B cell (primary cell): Measurements from ENCODE around the gene LEPROT. TPM values are rescaled to one million over a fixed set of nuclear protein-coding genes. Genes with fewer than 3 reads are reported as not detected.

Experiments
- ATAC-seq: fragments of 200-7000 bp; cut with Tn5 transposase; one replicate; pipeline ENCODE4 v1.10.0; 2021; ENCODE audit warnings: low read depth, mild to moderate bottlenecking, moderate number of reproducible peaks, moderate library complexity
- CTCF ChIA-PET: fragments of 350-600 bp; sonication (Branson Sonifier 250); formaldehyde crosslinking; loops from one replicate; lab custom pipeline; 2021; ENCODE audit warnings: antibody characterized with exemption, inconsistent platforms; lab: Charles Lee
- POLR2A ChIA-PET: fragments of 350-600 bp; sonication (Branson Sonifier 250); formaldehyde crosslinking; loops from one replicate; lab custom pipeline; 2021; ENCODE audit warnings: antibody characterized with exemption; lab: Charles Lee
- DNase-seq: peaks from one replicate; pipeline ENCODE4 v3.0.0; 2013
- H2AFZ ChIP-seq: 2 replicates; pipeline ENCODE4 v1.6.1; 2012; ENCODE audit warnings: mild to moderate bottlenecking, low read depth, low read length; ENCODE audit not compliant: insufficient read depth, poor library complexity, severe bottlenecking
- H3K27ac ChIP-seq, 2 donors: 1 replicate in 1 of 2; 2 replicates in 1 of 2; pipeline ENCODE4 v1.5.1; 2012 to 2013; ENCODE audit warnings: low read length in 2 of 2, mild to moderate bottlenecking in 2 of 2, moderate library complexity in 1 of 2
- H3K27me3 ChIP-seq, 4 experiments: fragments of 200-600 bp in 1 of 4; sonication (generic) in 1 of 4; replicated peaks in 1 of 4; 1 replicate in 2 of 4; 2 replicates in 2 of 4; pipeline versions ENCODE4 v1.6.1 to v1.7.0; 2013 to 2016; ENCODE audit warnings: low read length in 3 of 4, mild to moderate bottlenecking in 2 of 4, mixed read lengths in 1 of 4, moderate library complexity in 1 of 4; ENCODE audit not compliant: insufficient read depth in 4 of 4, control insufficient read depth in 3 of 4; ENCODE audit errors: control extremely low read depth in 1 of 4
- H3K36me3 ChIP-seq, 2 experiments: replicated peaks in 1 of 2; 1 replicate in 1 of 2; 2 replicates in 1 of 2; pipeline versions ENCODE4 v1.6.1 to v1.7.1; 2013; ENCODE audit warnings: low read length in 1 of 2; ENCODE audit not compliant: insufficient read depth in 2 of 2, control insufficient read depth in 1 of 2; ENCODE audit errors: control extremely low read depth in 1 of 2, extremely low read depth in 1 of 2
- H3K4me1 ChIP-seq, 2 donors: fragments of 200-600 bp in 1 of 2; sonication (generic) in 1 of 2; 1 replicate in 1 of 2; 2 replicates in 1 of 2; pipeline versions ENCODE4 v1.5.1 to v1.6.1; 2013 to 2017; ENCODE audit warnings: low read length in 2 of 2; ENCODE audit not compliant: control insufficient read depth in 2 of 2, insufficient read depth in 2 of 2
- H3K4me2 ChIP-seq: replicated peaks from 2 replicates; pipeline ENCODE3; 2012; ENCODE audit warnings: mild to moderate bottlenecking, low read depth, low read length; ENCODE audit not compliant: poor library complexity, severe bottlenecking
- H3K4me3 ChIP-seq, 5 experiments: fragments of 200-600 bp in 1 of 5; sonication (generic) in 1 of 5; 1 replicate in 3 of 5; 2 replicates in 2 of 5; pipeline versions ENCODE4 v1.5.1 to v1.7.0; 2011 to 2016; ENCODE audit warnings: low read length in 4 of 5, mild to moderate bottlenecking in 4 of 5, low read depth in 2 of 5, control low read depth in 1 of 5, moderate library complexity in 1 of 5; ENCODE audit not compliant: insufficient read depth in 1 of 5; ENCODE audit errors: control extremely low read depth in 1 of 5, extremely low read depth in 1 of 5
- H3K79me2 ChIP-seq: fragments of 200-600 bp; sonication (generic); one replicate; pipeline ENCODE4 v1.6.0; 2016; ENCODE audit warnings: low read length; ENCODE audit not compliant: control insufficient read depth, insufficient read depth
- H3K9ac ChIP-seq: fragments of 200-600 bp; sonication (generic); 2 replicates; pipeline ENCODE4 v1.6.1; 2017; ENCODE audit warnings: mild to moderate bottlenecking, low read length, moderate library complexity
- H3K9me3 ChIP-seq, 3 donors: one replicate each; pipeline versions ENCODE4 v1.6.1 to v1.7.1; 2013; ENCODE audit warnings: low read length in 2 of 3; ENCODE audit not compliant: control insufficient read depth in 2 of 3, insufficient read depth in 1 of 3; ENCODE audit errors: control extremely low read depth in 1 of 3
- H4K20me1 ChIP-seq: 2 replicates; pipeline ENCODE4 v1.6.0; 2012; ENCODE audit warnings: mild to moderate bottlenecking, low read length; ENCODE audit not compliant: insufficient read depth, control insufficient read depth, poor library complexity, severe bottlenecking
- H3K27ac Mint-ChIP-seq: one replicate; pipeline ENCODE4 v1.8.0; 2021; ENCODE audit warnings: mixed read lengths
- H3K27me3 Mint-ChIP-seq: one replicate; pipeline ENCODE4 v1.8.0; 2021; ENCODE audit warnings: mixed read lengths
- H3K4me1 Mint-ChIP-seq: one replicate; pipeline ENCODE4 v1.8.0; 2021; ENCODE audit warnings: mixed read lengths
- H3K4me3 Mint-ChIP-seq: one replicate; pipeline ENCODE4 v1.8.0; 2021; ENCODE audit warnings: mixed read lengths
- H3K9me3 Mint-ChIP-seq: one replicate; pipeline ENCODE4 v1.8.0; 2022; ENCODE audit warnings: mixed read lengths; ENCODE audit not compliant: insufficient read depth
- CTCF ChIP-seq: fragments of 200-600 bp; IDR thresholded peaks from one replicate; pipeline ENCODE4 v1.8.0; 2022; ENCODE audit warnings: antibody characterized with exemption, mild to moderate bottlenecking
- EZH2 ChIP-seq: IDR thresholded peaks from 2 replicates; pipeline ENCODE4 v1.6.1; 2012; ENCODE audit warnings: borderline replicate concordance, low read depth, mild to moderate bottlenecking, moderate library complexity, low read length; ENCODE audit not compliant: insufficient read depth, poor library complexity, severe bottlenecking
- WGBS: methylation state at CpG from one replicate; pipeline ENCODE4 v1.1.5; 2013; ENCODE audit warnings: missing lambda C conversion rate; ENCODE audit not compliant: insufficient coverage; 5-methylcytosine and 5-hydroxymethylcytosine counted together
- intact Hi-C: fragments of 100-400 bp; cut with micrococcal nuclease; formaldehyde crosslinking; loops from one replicate; pipeline ENCODE4 v1.10.0; 2022
- polyA plus RNA-seq: library from polyadenylated mRNA; depleted of rRNA; stranded (reverse); fragments of >200 nt; gene quantifications from 2 replicates; pipeline ENCODE4 v1.2.3, GENCODE V29; 2012
- total RNA-seq, 2 donors: library from RNA; stranded (reverse); fragments of 120-200 nt in 1 of 2; gene quantifications; 1 replicate in 1 of 2; 2 replicates in 1 of 2; pipeline versions ENCODE4 v1.2.3 to v1.2.4, GENCODE V29; 2013 to 2022

The LEPROT gene
- total and polyA plus RNA-seq, 2 donors (not counting 1 experiment from before 2014, with no cell fraction given) = 9.7 to 26.5 TPM

- Mint-ChIP-seq H3K4me3 (no peak overlapping the region), H3K9me3 (no peaks in the 10 kb centered on the region), H3K27ac (no peak overlapping the region), H3K27me3 (peaks cover under 1% of the 10 kb centered on the region), H3K4me1 (peaks cover 16% of the 10 kb centered on the region)
- H3K9ac ChIP-seq = no peak overlapping the region
- ChIA-PET POLR2A (no interaction called here), CTCF (no interaction called here)
- TF ChIP-seq CTCF (no peak), EZH2 (no peak)
- H3K27ac ChIP-seq = no peak overlapping the region
- H3K9me3 ChIP-seq = no peaks in the 10 kb centered on the region
- 92% methylated on average over 12 of the region's 12 CpGs for WGBS
- H2AFZ ChIP-seq = no peak overlapping the region
- DNase-seq (peak; percentile 10), ATAC-seq (no peak)
- H4K20me1 ChIP-seq = no peaks in the 10 kb centered on the region
- H3K4me1 ChIP-seq = peaks cover 14 to 23% of the 10 kb centered on the region in 2 donors
- H3K4me3 ChIP-seq = no peak overlapping the region
- no peaks in the 10 kb centered on the region for H3K27me3 ChIP-seq
- H3K36me3 ChIP-seq = peaks cover 0 to 6% of the 10 kb centered on the region in 2 experiments
- H3K4me2 ChIP-seq = no peak overlapping the region
- H3K79me2 ChIP-seq = peaks cover 2% of the 10 kb centered on the region
- intact Hi-C loops = loop anchor here (5.0 to 10.0 kb wide), 2 partner anchors 560 to 822 kb away; no protein-coding TSS in a partner anchor
Observed at GRCh38 chr1:65422241-65423203, 2.1 kb downstream of the LEPROT start.
